ENCODE measurements around the gene ZNF777. TPM values are rescaled to one million over a fixed set of nuclear protein-coding genes. Genes with fewer than 3 reads are reported as not detected.

The ZNF777 gene
- total and polyA plus RNA-seq, 2 experiments from 2014 or later: 2.8 to 7.9 TPM

DNA sequence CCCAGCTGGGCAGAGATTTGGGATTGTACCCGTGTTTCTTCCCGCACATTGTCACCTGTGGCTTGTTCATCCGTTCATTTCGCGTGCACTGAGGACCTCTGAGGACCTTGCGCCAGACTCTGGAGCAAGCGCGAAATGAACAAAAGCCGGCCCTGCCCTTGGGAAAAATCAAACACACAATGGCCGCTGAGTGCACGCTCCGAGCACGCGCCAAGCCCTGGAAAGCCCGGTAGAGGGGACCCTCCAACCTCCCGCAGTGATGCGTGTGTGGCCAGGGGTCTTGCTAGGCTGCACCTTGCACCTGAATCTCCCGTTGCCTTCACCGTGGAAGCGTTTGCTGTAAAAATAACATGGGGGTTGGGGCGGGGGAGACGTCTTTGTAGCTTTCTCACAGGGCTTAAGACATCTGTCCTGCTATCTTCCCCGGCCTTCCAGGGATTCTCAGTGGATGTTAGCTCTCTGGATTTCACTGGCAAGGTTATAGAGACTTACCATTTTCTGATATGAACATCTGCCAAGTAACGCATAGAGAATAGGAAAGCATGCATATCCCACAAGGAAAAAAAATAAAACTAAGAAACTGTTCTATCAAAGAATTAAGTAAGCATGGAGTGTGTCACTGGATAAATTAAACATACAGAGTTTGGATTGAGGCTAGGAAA lies 37.3 kb downstream of the ZNF777 start:
- Mint-ChIP-seq H3K27ac (no peak overlapping the region), H3K4me3 (peak overlapping the region; percentile 72), H3K9me3 (no peaks in the 10 kb centered on the region; the same call in 2 of the 3 replicates), H3K4me1 (peaks cover 8% of the 10 kb centered on the region), H3K27me3 (ENCODE audit: insufficient read depth, low read depth, poor library complexity) (peaks cover 14% of the 10 kb centered on the region), H3K36me3 (ENCODE audit: low read depth) (no peaks in the 10 kb centered on the region)
- Histone ChIP-seq H3K4me3 (peak overlapping the region; percentile 86), H4K20me1 (replicated peaks; ENCODE audit: insufficient read depth) (no peaks in the 10 kb centered on the region), H3K27ac (ENCODE audit: low read depth) (no peak overlapping the region), H3K36me3 (ENCODE audit: insufficient read depth) (no peaks in the 10 kb centered on the region), H3K4me2 (peak overlapping the region; percentile 97), H3F3A (replicated peaks; ENCODE audit: low read depth) (0 out of 2 replicates have a peak, but pooled peaks cover 2% of the 10 kb centered on the region), H2AFZ (peak overlapping the region; percentile 86), H3K4me1 (ENCODE audit: insufficient read depth) (peaks cover 8% of the 10 kb centered on the region; the same call in 1 of the 2 replicates), H3K79me2 (replicated peaks; ENCODE audit: insufficient read depth) (no peaks in the 10 kb centered on the region), H3K9me2 (ENCODE audit: insufficient read depth) (no peaks in the 10 kb centered on the region), H3K27me3 (ENCODE audit: insufficient read depth) (peaks cover 25% of the 10 kb centered on the region)
- DNase-seq (ENCODE audit: low spot score) (peak; percentile 68), ATAC-seq (peak; percentile 25)
- TF ChIP-seq POLR2AphosphoS5 (IDR thresholded peaks at IDR 0.05; ENCODE audit: low read depth): peak; percentile 56
- TF ChIP-seq, protein P1, sequence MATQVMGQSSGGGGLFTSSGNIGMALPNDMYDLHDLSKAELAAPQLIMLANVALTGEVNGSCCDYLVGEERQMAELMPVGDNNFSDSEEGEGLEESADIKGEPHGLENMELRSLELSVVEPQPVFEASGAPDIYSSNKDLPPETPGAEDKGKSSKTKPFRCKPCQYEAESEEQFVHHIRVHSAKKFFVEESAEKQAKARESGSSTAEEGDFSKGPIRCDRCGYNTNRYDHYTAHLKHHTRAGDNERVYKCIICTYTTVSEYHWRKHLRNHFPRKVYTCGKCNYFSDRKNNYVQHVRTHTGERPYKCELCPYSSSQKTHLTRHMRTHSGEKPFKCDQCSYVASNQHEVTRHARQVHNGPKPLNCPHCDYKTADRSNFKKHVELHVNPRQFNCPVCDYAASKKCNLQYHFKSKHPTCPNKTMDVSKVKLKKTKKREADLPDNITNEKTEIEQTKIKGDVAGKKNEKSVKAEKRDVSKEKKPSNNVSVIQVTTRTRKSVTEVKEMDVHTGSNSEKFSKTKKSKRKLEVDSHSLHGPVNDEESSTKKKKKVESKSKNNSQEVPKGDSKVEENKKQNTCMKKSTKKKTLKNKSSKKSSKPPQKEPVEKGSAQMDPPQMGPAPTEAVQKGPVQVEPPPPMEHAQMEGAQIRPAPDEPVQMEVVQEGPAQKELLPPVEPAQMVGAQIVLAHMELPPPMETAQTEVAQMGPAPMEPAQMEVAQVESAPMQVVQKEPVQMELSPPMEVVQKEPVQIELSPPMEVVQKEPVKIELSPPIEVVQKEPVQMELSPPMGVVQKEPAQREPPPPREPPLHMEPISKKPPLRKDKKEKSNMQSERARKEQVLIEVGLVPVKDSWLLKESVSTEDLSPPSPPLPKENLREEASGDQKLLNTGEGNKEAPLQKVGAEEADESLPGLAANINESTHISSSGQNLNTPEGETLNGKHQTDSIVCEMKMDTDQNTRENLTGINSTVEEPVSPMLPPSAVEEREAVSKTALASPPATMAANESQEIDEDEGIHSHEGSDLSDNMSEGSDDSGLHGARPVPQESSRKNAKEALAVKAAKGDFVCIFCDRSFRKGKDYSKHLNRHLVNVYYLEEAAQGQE (IDR thresholded peaks at IDR 0.05; ENCODE audit: unreplicated experiment): no peak

DNA sequence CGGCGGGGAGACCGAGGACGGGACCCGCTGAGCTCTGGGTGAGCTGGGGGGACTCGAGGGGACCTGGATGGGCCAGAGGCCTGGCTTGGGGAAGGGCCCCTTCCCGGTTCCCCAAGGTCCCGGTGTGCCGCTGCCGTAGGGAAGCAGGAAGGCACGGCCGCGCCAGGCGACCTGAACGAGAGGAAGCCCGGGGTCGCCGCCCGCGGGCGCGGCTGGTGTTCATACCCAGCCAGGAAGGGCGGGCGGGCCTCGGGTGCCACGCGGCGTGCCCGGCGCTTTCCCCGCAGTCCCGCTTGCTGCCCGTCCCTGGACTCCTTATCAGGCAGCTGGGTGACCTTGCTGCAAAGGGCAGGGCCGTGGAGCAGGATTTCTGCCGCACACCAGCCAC lies 38.0 kb downstream of the ZNF777 start:
- peaks cover 8% of the 10 kb centered on the region for H3K4me1 Mint-ChIP-seq
- no peak for TF ChIP-seq CREB1 (CRISPR knock-in tag; IDR thresholded peaks at IDR 0.05; ENCODE audit: low read depth)
- TF ChIP-seq, protein P2, sequence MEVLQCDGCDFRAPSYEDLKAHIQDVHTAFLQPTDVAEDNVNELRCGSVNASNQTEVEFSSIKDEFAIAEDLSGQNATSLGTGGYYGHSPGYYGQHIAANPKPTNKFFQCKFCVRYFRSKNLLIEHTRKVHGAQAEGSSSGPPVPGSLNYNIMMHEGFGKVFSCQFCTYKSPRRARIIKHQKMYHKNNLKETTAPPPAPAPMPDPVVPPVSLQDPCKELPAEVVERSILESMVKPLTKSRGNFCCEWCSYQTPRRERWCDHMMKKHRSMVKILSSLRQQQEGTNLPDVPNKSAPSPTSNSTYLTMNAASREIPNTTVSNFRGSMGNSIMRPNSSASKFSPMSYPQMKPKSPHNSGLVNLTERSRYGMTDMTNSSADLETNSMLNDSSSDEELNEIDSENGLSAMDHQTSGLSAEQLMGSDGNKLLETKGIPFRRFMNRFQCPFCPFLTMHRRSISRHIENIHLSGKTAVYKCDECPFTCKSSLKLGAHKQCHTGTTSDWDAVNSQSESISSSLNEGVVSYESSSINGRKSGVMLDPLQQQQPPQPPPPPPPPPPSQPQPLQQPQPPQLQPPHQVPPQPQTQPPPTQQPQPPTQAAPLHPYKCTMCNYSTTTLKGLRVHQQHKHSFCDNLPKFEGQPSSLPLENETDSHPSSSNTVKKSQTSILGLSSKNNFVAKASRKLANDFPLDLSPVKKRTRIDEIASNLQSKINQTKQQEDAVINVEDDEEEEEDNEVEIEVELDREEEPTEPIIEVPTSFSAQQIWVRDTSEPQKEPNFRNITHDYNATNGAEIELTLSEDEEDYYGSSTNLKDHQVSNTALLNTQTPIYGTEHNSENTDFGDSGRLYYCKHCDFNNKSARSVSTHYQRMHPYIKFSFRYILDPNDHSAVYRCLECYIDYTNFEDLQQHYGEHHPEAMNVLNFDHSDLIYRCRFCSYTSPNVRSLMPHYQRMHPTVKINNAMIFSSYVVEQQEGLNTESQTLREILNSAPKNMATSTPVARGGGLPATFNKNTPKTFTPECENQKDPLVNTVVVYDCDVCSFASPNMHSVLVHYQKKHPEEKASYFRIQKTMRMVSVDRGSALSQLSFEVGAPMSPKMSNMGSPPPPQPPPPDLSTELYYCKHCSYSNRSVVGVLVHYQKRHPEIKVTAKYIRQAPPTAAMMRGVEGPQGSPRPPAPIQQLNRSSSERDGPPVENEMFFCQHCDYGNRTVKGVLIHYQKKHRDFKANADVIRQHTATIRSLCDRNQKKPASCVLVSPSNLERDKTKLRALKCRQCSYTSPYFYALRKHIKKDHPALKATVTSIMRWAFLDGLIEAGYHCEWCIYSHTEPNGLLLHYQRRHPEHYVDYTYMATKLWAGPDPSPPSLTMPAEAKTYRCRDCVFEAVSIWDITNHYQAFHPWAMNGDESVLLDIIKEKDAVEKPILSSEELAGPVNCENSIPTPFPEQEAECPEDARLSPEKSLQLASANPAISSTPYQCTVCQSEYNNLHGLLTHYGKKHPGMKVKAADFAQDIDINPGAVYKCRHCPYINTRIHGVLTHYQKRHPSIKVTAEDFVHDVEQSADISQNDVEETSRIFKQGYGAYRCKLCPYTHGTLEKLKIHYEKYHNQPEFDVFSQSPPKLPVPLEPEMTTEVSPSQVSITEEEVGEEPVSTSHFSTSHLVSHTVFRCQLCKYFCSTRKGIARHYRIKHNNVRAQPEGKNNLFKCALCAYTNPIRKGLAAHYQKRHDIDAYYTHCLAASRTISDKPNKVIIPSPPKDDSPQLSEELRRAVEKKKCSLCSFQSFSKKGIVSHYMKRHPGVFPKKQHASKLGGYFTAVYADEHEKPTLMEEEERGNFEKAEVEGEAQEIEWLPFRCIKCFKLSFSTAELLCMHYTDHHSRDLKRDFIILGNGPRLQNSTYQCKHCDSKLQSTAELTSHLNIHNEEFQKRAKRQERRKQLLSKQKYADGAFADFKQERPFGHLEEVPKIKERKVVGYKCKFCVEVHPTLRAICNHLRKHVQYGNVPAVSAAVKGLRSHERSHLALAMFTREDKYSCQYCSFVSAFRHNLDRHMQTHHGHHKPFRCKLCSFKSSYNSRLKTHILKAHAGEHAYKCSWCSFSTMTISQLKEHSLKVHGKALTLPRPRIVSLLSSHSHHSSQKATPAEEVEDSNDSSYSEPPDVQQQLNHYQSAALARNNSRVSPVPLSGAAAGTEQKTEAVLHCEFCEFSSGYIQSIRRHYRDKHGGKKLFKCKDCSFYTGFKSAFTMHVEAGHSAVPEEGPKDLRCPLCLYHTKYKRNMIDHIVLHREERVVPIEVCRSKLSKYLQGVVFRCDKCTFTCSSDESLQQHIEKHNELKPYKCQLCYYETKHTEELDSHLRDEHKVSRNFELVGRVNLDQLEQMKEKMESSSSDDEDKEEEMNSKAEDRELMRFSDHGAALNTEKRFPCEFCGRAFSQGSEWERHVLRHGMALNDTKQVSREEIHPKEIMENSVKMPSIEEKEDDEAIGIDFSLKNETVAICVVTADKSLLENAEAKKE (CRISPR knock-in tag; IDR thresholded peaks at IDR 0.05): no peak
- TF ChIP-seq JUNB (IDR thresholded peaks at IDR 0.05; ENCODE audit: unreplicated experiment): no peak
- TF ChIP-seq, protein P3, sequence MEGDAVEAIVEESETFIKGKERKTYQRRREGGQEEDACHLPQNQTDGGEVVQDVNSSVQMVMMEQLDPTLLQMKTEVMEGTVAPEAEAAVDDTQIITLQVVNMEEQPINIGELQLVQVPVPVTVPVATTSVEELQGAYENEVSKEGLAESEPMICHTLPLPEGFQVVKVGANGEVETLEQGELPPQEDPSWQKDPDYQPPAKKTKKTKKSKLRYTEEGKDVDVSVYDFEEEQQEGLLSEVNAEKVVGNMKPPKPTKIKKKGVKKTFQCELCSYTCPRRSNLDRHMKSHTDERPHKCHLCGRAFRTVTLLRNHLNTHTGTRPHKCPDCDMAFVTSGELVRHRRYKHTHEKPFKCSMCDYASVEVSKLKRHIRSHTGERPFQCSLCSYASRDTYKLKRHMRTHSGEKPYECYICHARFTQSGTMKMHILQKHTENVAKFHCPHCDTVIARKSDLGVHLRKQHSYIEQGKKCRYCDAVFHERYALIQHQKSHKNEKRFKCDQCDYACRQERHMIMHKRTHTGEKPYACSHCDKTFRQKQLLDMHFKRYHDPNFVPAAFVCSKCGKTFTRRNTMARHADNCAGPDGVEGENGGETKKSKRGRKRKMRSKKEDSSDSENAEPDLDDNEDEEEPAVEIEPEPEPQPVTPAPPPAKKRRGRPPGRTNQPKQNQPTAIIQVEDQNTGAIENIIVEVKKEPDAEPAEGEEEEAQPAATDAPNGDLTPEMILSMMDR (conservative IDR thresholded peaks at IDR 0.05; ENCODE audit: low read depth in 2 of 2): no peak
- TF ChIP-seq ZNF331 (CRISPR knock-in tag; IDR thresholded peaks at IDR 0.05; ENCODE audit: low read depth): no peak
- no peak for TF ChIP-seq EZH2phosphoT487 (IDR thresholded peaks at IDR 0.05; ENCODE audit: unreplicated experiment)
- TF ChIP-seq EZH2 (IDR thresholded peaks at IDR 0.05; ENCODE audit: low read depth, unreplicated experiment): no peak

More for the DNA sequence above, 38.0 kb downstream of the ZNF777 start:
- H3K27me3 ChIP-seq (ENCODE audit: insufficient read depth): peaks cover 25% of the 10 kb centered on the region
- H3F3A ChIP-seq (replicated peaks; ENCODE audit: low read depth): 0 out of 2 replicates have a peak, but pooled peaks cover 2% of the 10 kb centered on the region
- H3K36me3 ChIP-seq (ENCODE audit: insufficient read depth): no peaks in the 10 kb centered on the region
- peaks cover 14% of the 10 kb centered on the region for H3K27me3 Mint-ChIP-seq (ENCODE audit: insufficient read depth, low read depth, poor library complexity)
- H3K27ac ChIP-seq (ENCODE audit: low read depth): no peak overlapping the region
- H3K4me2 ChIP-seq: peak overlapping the region; percentile 97
- no peaks in the 10 kb centered on the region; the same call in 2 of the 3 replicates for H3K9me3 Mint-ChIP-seq
- no peaks in the 10 kb centered on the region for H3K36me3 Mint-ChIP-seq (ENCODE audit: low read depth)
- H3K27ac Mint-ChIP-seq: no peak overlapping the region
- H3K79me2 ChIP-seq (replicated peaks; ENCODE audit: insufficient read depth): no peaks in the 10 kb centered on the region
- H4K20me1 ChIP-seq (replicated peaks; ENCODE audit: insufficient read depth): no peaks in the 10 kb centered on the region
- H2AFZ ChIP-seq: peak overlapping the region; percentile 99
- DNase-seq (ENCODE audit: low spot score): peak; percentile 49
- peak overlapping the region; percentile 86 for H3K4me3 ChIP-seq
- H3K4me1 ChIP-seq (ENCODE audit: insufficient read depth): peaks cover 8% of the 10 kb centered on the region; the same call in 1 of the 2 replicates
- H3K9me2 ChIP-seq (ENCODE audit: insufficient read depth): no peaks in the 10 kb centered on the region
- peak overlapping the region; percentile 72 for H3K4me3 Mint-ChIP-seq
- ATAC-seq: peak; percentile 30

Data from GM23338 (cell line).